GM12892 (cell line): ENCODE results near the gene PKDCC.

Experiments used
- POLR2A ChIP-seq: IDR thresholded peaks from 2 replicates; pipeline ENCODE4 v1.6.1; 2011; ENCODE audit warnings: low read depth, low read length, control low read depth
- POLR2AphosphoS5 ChIP-seq: IDR thresholded peaks from 2 replicates; pipeline ENCODE4 v1.6.1; 2011; ENCODE audit warnings: low read depth, low read length, control low read depth

DNA sequence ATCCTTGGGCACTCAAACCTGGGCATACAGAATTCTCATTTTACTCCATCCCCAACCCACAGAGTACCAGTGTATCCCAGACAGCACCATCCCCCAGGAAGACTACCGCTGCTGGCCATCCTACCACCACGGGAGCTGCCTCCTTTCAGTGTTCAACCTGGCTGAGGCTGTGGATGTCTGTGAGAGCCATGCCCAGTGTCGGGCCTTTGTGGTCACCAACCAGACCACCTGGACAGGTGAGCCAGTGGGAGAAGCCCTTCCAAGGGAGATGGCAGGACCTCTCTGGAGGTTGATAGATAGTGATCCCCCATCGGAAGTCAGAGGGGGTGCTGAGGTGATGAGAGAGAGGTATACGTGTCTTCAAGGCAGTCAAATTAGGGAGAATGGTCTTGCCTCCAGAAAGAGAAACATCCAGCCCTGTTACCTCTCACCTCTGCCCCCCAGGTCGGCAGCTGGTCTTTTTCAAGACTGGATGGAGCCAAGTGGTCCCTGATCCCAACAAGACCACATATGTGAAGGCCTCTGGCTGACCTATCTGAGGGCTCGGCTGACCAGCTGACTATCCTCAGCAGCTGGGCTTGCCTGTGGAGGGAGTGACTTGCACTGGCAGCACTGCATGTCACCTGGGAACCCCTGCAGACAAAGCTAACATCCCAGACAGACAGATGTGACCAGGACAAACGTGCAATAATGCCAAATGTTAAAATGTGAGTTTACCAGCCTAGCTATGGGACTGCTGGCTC lies 9.5 kb downstream of the PKDCC start:
- TF ChIP-seq POLR2AphosphoS5, result no peak
- TF ChIP-seq POLR2A, result no peak
